Activated CD4-positive, alpha-beta T cell treated with anti-CD3 and anti-CD28 coated beads, Interleukin-2, amount 50 U/mL, for 24 hours (primary cell): ENCODE data around the gene CERS6.

Experiments
- DNase-seq, 2 donors: peaks; one replicate each; pipeline ENCODE4 v3.0.0-alpha.2; 2020; ENCODE audit warnings: low read depth in 1 of 2, low spot score in 1 of 2

CERS6 gene

GRCh38 chr2:168565512-168565911, 109.4 kb downstream of the CERS6 start:
- no peak for DNase-seq

- no peak for DNase-seq
Measured at GRCh38 chr2:168566974-168567665, 111.0 kb downstream of the CERS6 start.

- DNase-seq: no peak
Measured at GRCh38 chr2:168567836-168568235, 111.8 kb downstream of the CERS6 start.

- DNase-seq: no peak
Measured at GRCh38 chr2:168568476-168569267, 112.6 kb downstream of the CERS6 start.

GRCh38 chr2:168571061-168571460, 115.0 kb downstream of the CERS6 start:
- DNase-seq: no peak

- no peak for DNase-seq
Measured at GRCh38 chr2:168573128-168573903, 117.2 kb downstream of the CERS6 start.

- DNase-seq: no peak
Measured at GRCh38 chr2:168574856-168575630, 119.0 kb downstream of the CERS6 start.

- DNase-seq: no peak
Measured at GRCh38 chr2:168577885-168578284, 121.8 kb downstream of the CERS6 start.

GRCh38 chr2:168583064-168583709, 127.1 kb downstream of the CERS6 start:
- no peak for DNase-seq

GRCh38 chr2:168583710-168584521, 127.8 kb downstream of the CERS6 start:
- no peak for DNase-seq

- no peak for DNase-seq
Measured at GRCh38 chr2:168584911-168585310, 128.8 kb downstream of the CERS6 start.

GRCh38 chr2:168585700-168586099, 129.6 kb downstream of the CERS6 start:
- DNase-seq: no peak

GRCh38 chr2:168587307-168587706, 131.2 kb downstream of the CERS6 start:
- no peak for DNase-seq

GRCh38 chr2:168589236-168590211, 133.5 kb downstream of the CERS6 start:
- no peak for DNase-seq

- no peak for DNase-seq
Measured at GRCh38 chr2:168592181-168592831, 136.2 kb downstream of the CERS6 start.

- no peak for DNase-seq
Measured at GRCh38 chr2:168593713-168594112, 137.6 kb downstream of the CERS6 start.

GRCh38 chr2:168594778-168595177, 138.7 kb downstream of the CERS6 start:
- DNase-seq: no peak
